Measurements from ENCODE around the gene DLEC1.

DNA sequence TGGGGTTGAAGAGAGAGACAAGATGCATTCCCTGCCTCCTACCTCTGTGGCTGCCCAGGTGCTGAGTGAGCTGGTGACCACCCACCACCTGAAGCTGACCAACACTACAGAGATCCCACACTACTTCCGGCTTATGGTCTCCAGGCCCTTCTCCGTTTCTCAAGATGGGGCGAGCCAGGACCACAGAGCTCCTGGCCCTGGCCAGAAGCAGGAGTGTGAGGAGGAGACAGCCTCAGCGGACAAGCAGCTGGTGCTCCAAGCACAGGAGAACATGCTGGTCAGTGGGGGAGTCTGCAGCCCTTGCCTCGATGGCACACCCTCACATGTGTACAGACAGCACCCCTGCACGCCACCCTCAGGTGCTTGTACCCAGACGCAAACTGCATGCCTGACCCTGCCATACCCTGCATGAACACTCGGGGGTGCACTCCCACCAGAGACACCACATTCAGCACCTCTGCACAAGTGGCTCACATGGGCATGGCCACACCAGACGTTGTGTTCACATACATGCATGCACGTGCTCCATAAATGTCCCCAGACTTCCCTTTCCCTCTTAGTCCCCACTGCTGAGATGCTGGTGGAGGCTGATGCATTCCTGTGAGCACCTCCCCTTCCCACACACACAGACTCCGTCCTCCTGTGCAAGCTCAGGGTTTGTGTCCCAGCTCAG is 78.9 kb downstream of the DLEC1 start:
- TF ChIP-seq NFYB (CRISPR knock-in tag; conservative IDR thresholded peaks at IDR 0.05; ENCODE audit: low read depth) (no peak), JUN (CRISPR knock-in tag; IDR thresholded peaks at IDR 0.05) (no peak), SP1 (CRISPR knock-in tag; conservative IDR thresholded peaks at IDR 0.05) (no peak)
- TF ChIP-seq, protein P1, sequence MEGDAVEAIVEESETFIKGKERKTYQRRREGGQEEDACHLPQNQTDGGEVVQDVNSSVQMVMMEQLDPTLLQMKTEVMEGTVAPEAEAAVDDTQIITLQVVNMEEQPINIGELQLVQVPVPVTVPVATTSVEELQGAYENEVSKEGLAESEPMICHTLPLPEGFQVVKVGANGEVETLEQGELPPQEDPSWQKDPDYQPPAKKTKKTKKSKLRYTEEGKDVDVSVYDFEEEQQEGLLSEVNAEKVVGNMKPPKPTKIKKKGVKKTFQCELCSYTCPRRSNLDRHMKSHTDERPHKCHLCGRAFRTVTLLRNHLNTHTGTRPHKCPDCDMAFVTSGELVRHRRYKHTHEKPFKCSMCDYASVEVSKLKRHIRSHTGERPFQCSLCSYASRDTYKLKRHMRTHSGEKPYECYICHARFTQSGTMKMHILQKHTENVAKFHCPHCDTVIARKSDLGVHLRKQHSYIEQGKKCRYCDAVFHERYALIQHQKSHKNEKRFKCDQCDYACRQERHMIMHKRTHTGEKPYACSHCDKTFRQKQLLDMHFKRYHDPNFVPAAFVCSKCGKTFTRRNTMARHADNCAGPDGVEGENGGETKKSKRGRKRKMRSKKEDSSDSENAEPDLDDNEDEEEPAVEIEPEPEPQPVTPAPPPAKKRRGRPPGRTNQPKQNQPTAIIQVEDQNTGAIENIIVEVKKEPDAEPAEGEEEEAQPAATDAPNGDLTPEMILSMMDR (IDR thresholded peaks at IDR 0.05): peak; percentile 60
- TF ChIP-seq, protein P2, sequence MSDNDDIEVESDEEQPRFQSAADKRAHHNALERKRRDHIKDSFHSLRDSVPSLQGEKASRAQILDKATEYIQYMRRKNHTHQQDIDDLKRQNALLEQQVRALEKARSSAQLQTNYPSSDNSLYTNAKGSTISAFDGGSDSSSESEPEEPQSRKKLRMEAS (CRISPR knock-in tag; IDR thresholded peaks at IDR 0.05): no peak

Measured in WTC11 (cell line).